ENCODE measurements around the gene SLC27A2. TPM values are rescaled to one million over a fixed set of nuclear protein-coding genes. Genes with fewer than 3 reads are reported as not detected.
"Not testable (repeated sequence)": the region's sequence is repeated elsewhere in the genome, so short reads cannot be mapped to it uniquely, and the experiment has no call there.

Gene SLC27A2
- 6.2 and 7.0 TPM in 2 replicates for total RNA-seq (2021)
- long read RNA-seq, transcript SLC27A2-201 (10 exons, 2,394 nt), result major isoform, 47 of 57 reads
- long read RNA-seq, partial matches to known transcripts, result 6 of 57 reads
- long read RNA-seq, other reads (novel, unspliced or antisense), result 3 of 57 reads

GRCh38 chr15:50181969-50182218, at the start of gene SLC27A2:
TSS of gene SLC27A2 (plus strand) at chr15:50182196. CDS start at chr15:50182428, 232 bp downstream.
- H3K79me1 ChIP-seq (ENCODE audit: insufficient read depth, low read depth, low read length, poor library complexity, severe bottlenecking), result no peaks in the 10 kb centered on the region
- H2BK20ac ChIP-seq (ENCODE audit: low read depth, low read length, poor library complexity, severe bottlenecking), result no peak within 1 kb of the TSS
- no peak within 1 kb of the TSS for H4K91ac ChIP-seq (ENCODE audit: insufficient read length, low read depth, low read length)
- H3K27me3 ChIP-seq (ENCODE audit: insufficient read depth, low read length), result peaks cover 22% of the 10 kb centered on the region; the same call in 1 of the 2 replicates
- no peak within 1 kb of the TSS for H3T11ph ChIP-seq (ENCODE audit: low read length)
- no peak within 1 kb of the TSS for H2BK5ac ChIP-seq (ENCODE audit: insufficient read length, low read length)
- H2BK120ac ChIP-seq (ENCODE audit: low read depth, low read length, poor library complexity, severe bottlenecking), result no peak within 1 kb of the TSS
- no peaks in the 10 kb centered on the region for H4K20me1 ChIP-seq (ENCODE audit: control insufficient read depth, insufficient read depth, insufficient read length)
- H3K14ac ChIP-seq (ENCODE audit: insufficient read depth, low read length), result peak within 1 kb of the TSS; percentile 79
- H3K27ac Mint-ChIP-seq, result no peak within 1 kb of the TSS; a peak in 2 of 7 replicates
- H3K4me3 Mint-ChIP-seq, result peak within 1 kb of the TSS; percentile 82 to 90
- H3K27ac ChIP-seq (ENCODE audit: insufficient read length, low read depth, low read length), result no peak within 1 kb of the TSS
- TF ChIP-seq CTCF (conservative IDR thresholded peaks at IDR 0.05), result peak; percentile 66
- no CpG with 5 or more reads among the region's 17 CpGs for WGBS (ENCODE audit: extremely low coverage, insufficient read length, low lambda C conversion rate)
- H3K79me2 ChIP-seq (ENCODE audit: insufficient read depth, low read length), result no peaks in the 10 kb centered on the region; the same call in 1 of the 2 replicates
- H3K27me3 Mint-ChIP-seq (ENCODE audit: low read depth), result peaks cover 48% of the 10 kb centered on the region
- H3K36me3 Mint-ChIP-seq (ENCODE audit: insufficient read depth in 1 of 3, low read depth in 3 of 3), result no peaks in the 10 kb centered on the region
- no peak within 1 kb of the TSS for H2BK15ac ChIP-seq (ENCODE audit: low read depth, low read length)
- H3K4me1 ChIP-seq (ENCODE audit: insufficient read depth, low read length), result no peaks in the 10 kb centered on the region
- H2BK12ac ChIP-seq (ENCODE audit: insufficient read length, low read depth, low read length), result no peak within 1 kb of the TSS
- no peaks in the 10 kb centered on the region for H3K9me3 ChIP-seq (ENCODE audit: control insufficient read depth, low read depth, low read length)
- H3K56ac ChIP-seq (ENCODE audit: insufficient read length, low read depth, low read length), result no peak within 1 kb of the TSS
- H3K4me2 ChIP-seq (ENCODE audit: insufficient read depth, insufficient read length, low read length), result peak within 1 kb of the TSS; percentile 82
- H3K4me1 Mint-ChIP-seq, result peaks cover 16 to 20% of the 10 kb centered on the region in 2 experiments
- H3K9me3 Mint-ChIP-seq, result no peaks in the 10 kb centered on the region; a peak in 1 of 5 replicates
- no peak within 1 kb of the TSS for H3K23ac ChIP-seq (ENCODE audit: insufficient read length, low read depth, low read length)
- no peak within 1 kb of the TSS for H2AK5ac ChIP-seq (ENCODE audit: insufficient read length, low read length)
- H4K8ac ChIP-seq (replicated peaks; ENCODE audit: insufficient read length, low read depth, low read length), result no peak within 1 kb of the TSS
- H3K4ac ChIP-seq (ENCODE audit: low read depth, low read length), result no peak within 1 kb of the TSS
- no peak for DNase-seq
- no peak within 1 kb of the TSS for H2AFZ ChIP-seq (ENCODE audit: low read length)
- H4K5ac ChIP-seq (ENCODE audit: insufficient read length, low read depth, low read length), result no peak within 1 kb of the TSS
- peak within 1 kb of the TSS; percentile 70 for H3K18ac ChIP-seq (ENCODE audit: insufficient read length, low read depth, low read length)
- H3K23me2 ChIP-seq (ENCODE audit: insufficient read length, low read depth, low read length, poor library complexity, severe bottlenecking), result peaks cover 13% of the 10 kb centered on the region
- peak within 1 kb of the TSS; percentile 10 for H3K9ac ChIP-seq (ENCODE audit: extremely low read depth, insufficient read length, low read length)

GRCh38 chr15:50132251-50132984, 49.6 kb upstream of the SLC27A2 start:
- H3K4me3 Mint-ChIP-seq; H3K14ac ChIP-seq (ENCODE audit: insufficient read depth, low read length): not testable (repeated sequence)

More at GRCh38 chr15:50132251-50132984, 49.6 kb upstream of the SLC27A2 start:
- H3K56ac ChIP-seq (ENCODE audit: insufficient read length, low read depth, low read length); H3K4ac ChIP-seq (ENCODE audit: low read depth, low read length); H3K79me2 ChIP-seq (ENCODE audit: insufficient read depth, low read length); H2AFZ ChIP-seq (ENCODE audit: low read length); H4K91ac ChIP-seq (ENCODE audit: insufficient read length, low read depth, low read length); H2BK5ac ChIP-seq (ENCODE audit: insufficient read length, low read length); H3T11ph ChIP-seq (ENCODE audit: low read length); H2BK15ac ChIP-seq (ENCODE audit: low read depth, low read length); H3K79me1 ChIP-seq (ENCODE audit: insufficient read depth, low read depth, low read length, poor library complexity, severe bottlenecking); H3K36me3 Mint-ChIP-seq (ENCODE audit: insufficient read depth in 1 of 3, low read depth in 3 of 3); H3K23me2 ChIP-seq (ENCODE audit: insufficient read length, low read depth, low read length, poor library complexity, severe bottlenecking); H3K27ac ChIP-seq (ENCODE audit: insufficient read length, low read depth, low read length); H3K4me1 Mint-ChIP-seq; H4K8ac ChIP-seq (replicated peaks; ENCODE audit: insufficient read length, low read depth, low read length); H3K4me2 ChIP-seq (ENCODE audit: insufficient read depth, insufficient read length, low read length); H3K9ac ChIP-seq (ENCODE audit: extremely low read depth, insufficient read length, low read length); H4K20me1 ChIP-seq (ENCODE audit: control insufficient read depth, insufficient read depth, insufficient read length); H2AK5ac ChIP-seq (ENCODE audit: insufficient read length, low read length); H2BK20ac ChIP-seq (ENCODE audit: low read depth, low read length, poor library complexity, severe bottlenecking); DNase-seq; H3K18ac ChIP-seq (ENCODE audit: insufficient read length, low read depth, low read length); H3K27me3 ChIP-seq (ENCODE audit: insufficient read depth, low read length); H4K5ac ChIP-seq (ENCODE audit: insufficient read length, low read depth, low read length); H2BK12ac ChIP-seq (ENCODE audit: insufficient read length, low read depth, low read length); H3K27me3 Mint-ChIP-seq (ENCODE audit: low read depth); H3K4me1 ChIP-seq (ENCODE audit: insufficient read depth, low read length); H3K9me3 ChIP-seq (ENCODE audit: control insufficient read depth, low read depth, low read length); H2BK120ac ChIP-seq (ENCODE audit: low read depth, low read length, poor library complexity, severe bottlenecking); H3K27ac Mint-ChIP-seq; H3K23ac ChIP-seq (ENCODE audit: insufficient read length, low read depth, low read length); H3K9me3 Mint-ChIP-seq: not testable (repeated sequence)
- no CpG with 5 or more reads among the region's 3 CpGs for WGBS (ENCODE audit: extremely low coverage, insufficient read length, low lambda C conversion rate)

All from H9 (cell line).